Adrenal gland (tissue), 12 donors: ENCODE results near the gene CRISPLD2. TPM values are rescaled to one million over a fixed set of nuclear protein-coding genes. Genes with fewer than 3 reads are reported as not detected.
"Not testable (repeated sequence)": the region's sequence is repeated elsewhere in the genome, so short reads cannot be mapped to it uniquely, and the experiment has no call there.

ENCODE experiments used
- DNase-seq, 7 donors: peaks; one replicate each; pipeline ENCODE4 v3.0.0-alpha.2; 2019 to 2020
- H3K27ac ChIP-seq, 5 donors: fragments of 200-600 bp; sonication (generic) in 4 of 5; 1 replicate in 3 of 5; 2 replicates in 2 of 5; pipeline versions ENCODE4 v1.5.1 to v1.8.0; 2016 to 2020; ENCODE audit warnings: mild to moderate bottlenecking in 1 of 5
- H3K27me3 ChIP-seq: fragments of 200-600 bp; 2 replicates; pipeline ENCODE4 v1.8.0; 2021
- H3K36me3 ChIP-seq, 2 donors: fragments of 200-600 bp; replicated peaks in 1 of 2; 1 replicate in 1 of 2; 2 replicates in 1 of 2; pipeline versions ENCODE4 v1.5.1 to v1.8.0; 2018 to 2022
- H3K4me1 ChIP-seq, 2 donors: fragments of 200-600 bp; replicated peaks in 1 of 2; 1 replicate in 1 of 2; 2 replicates in 1 of 2; pipeline versions ENCODE4 v1.5.1 to v1.8.0; 2018 to 2021
- H3K4me3 ChIP-seq, 4 donors: fragments of 200-600 bp; sonication (generic) in 3 of 4; one replicate each; pipeline ENCODE4 v1.5.1; 2016 to 2018
- H3K9me3 ChIP-seq, 3 donors: fragments of 200-600 bp; sonication (generic) in 1 of 3; replicated peaks in 1 of 3; 1 replicate in 2 of 3; 2 replicates in 1 of 3; pipeline versions ENCODE4 v1.5.1 to v1.8.0; 2016 to 2021
- CTCF ChIP-seq, 6 experiments: fragments of 450-650 bp in 4 of 6; fragments of 200-600 bp in 2 of 6; sonication (generic) in 1 of 6; IDR thresholded peaks; 1 replicate in 5 of 6; 2 replicates in 1 of 6; pipeline versions ENCODE4 v1.5.1 to v1.8.0; 2016 to 2021; ENCODE audit warnings: antibody characterized with exemption in 6 of 6, mild to moderate bottlenecking in 2 of 6, moderate library complexity in 1 of 6
- POLR2A ChIP-seq, 2 donors: fragments of 450-650 bp; IDR thresholded peaks; one replicate each; pipeline ENCODE4 v1.6.1; 2017; ENCODE audit warnings: antibody characterized with exemption in 2 of 2, mild to moderate bottlenecking in 2 of 2, moderate library complexity in 1 of 2
- WGBS, 4 donors: extraction: QIAGEN DNeasy Blood & Tissue Kit in 2 of 4; methylation state at CpG; one replicate each; pipeline versions ENCODE4 v1.1.5 to v1.1.7; 2013 to 2017; 5-methylcytosine and 5-hydroxymethylcytosine counted together
- intact Hi-C, 2 donors: fragments of 100-400 bp; cut with DNase I; formaldehyde crosslinking; loops; one replicate each; pipeline versions ENCODE4 v1.14.1 to v1.15.0; 2022 to 2023
- polyA plus RNA-seq, 3 donors: library from polyadenylated mRNA; stranded (reverse); fragments of 200-250 nt in 2 of 3; fragments of 350-450 nt in 1 of 3; fragmentation: Illumina TruSeq in 1 of 3; extraction: RNeasy Lipid Tissue Mini Kit (QIAGEN cat#74804) in 1 of 3; gene quantifications; one replicate each; pipeline ENCODE4 v1.2.3, GENCODE V29; 2013 to 2014
- total RNA-seq, 9 donors: library from RNA; depleted of rRNA in 4 of 9; stranded (reverse); fragments of >200 nt in 4 of 9; fragments of 120-200 nt in 1 of 9; fragmentation: NEBNext Ultra II Directional in 1 of 9; extraction: Animal tissue kit (Norgen Biotek cat#: 25700) in 1 of 9; gene quantifications; one replicate each; pipeline versions ENCODE4 v1.1.0 to v1.2.4, GENCODE V29; 2013 to 2023
- donor health status: healthy with polysubstance abuse.
- donor health status: Bipolar disorder and iron deficiency.
- donor health status: DM: yes; HTN: yes; CAD: no.
- donor health status: DM: no; HTN: no; CAD: no.
- donor health status: DM: no; HTN: no; CAD: no.
- donor health status: DM: yes; HTN: yes; CAD: no.

Gene CRISPLD2
- total and polyA plus RNA-seq, 12 donors, result 2.1 to 362 (median 57.5) TPM

- 87 to 92% (median 89%) methylated on average over 14 to 17 of the region's 17 CpGs for WGBS, 4 donors
- intact Hi-C loops, result no loop called here
- Histone ChIP-seq H3K27ac (no peak overlapping the region), H3K4me1 (no peaks in the 10 kb centered on the region), H3K9me3 (no peaks in the 10 kb centered on the region), H3K4me3 (no peak overlapping the region), H3K27me3 (no peaks in the 10 kb centered on the region), H3K36me3 (peaks cover 0 to 29% of the 10 kb centered on the region in 2 donors)
- no peak for DNase-seq
- TF ChIP-seq POLR2A (IDR thresholded peaks at IDR 0.05) (no peak), CTCF (IDR thresholded peaks at IDR 0.05) (no peak)
These were observed 49.2 kb downstream of the CRISPLD2 start for GRCh38 chr16:84868829-84869472.

GRCh38 chr16:84869473-84869845 is 49.7 kb downstream of the CRISPLD2 start:
- H3K27me3 ChIP-seq, result no peaks in the 10 kb centered on the region
- H3K4me1 ChIP-seq, result peaks cover 2 to 5% of the 10 kb centered on the region in 2 donors
- intact Hi-C loops, result no loop called here
- no peak for DNase-seq
- WGBS, 4 donors, result 86 to 90% (median 88%) methylated on average over 14 to 15 of the region's 15 CpGs
- TF ChIP-seq POLR2A (IDR thresholded peaks at IDR 0.05) (no peak), CTCF (IDR thresholded peaks at IDR 0.05) (no peak)
- H3K9me3 ChIP-seq, result no peaks in the 10 kb centered on the region
- no peak overlapping the region for H3K27ac ChIP-seq
- H3K4me3 ChIP-seq, result no peak overlapping the region
- H3K36me3 ChIP-seq, result peaks cover 0 to 25% of the 10 kb centered on the region in 2 donors

- H3K27ac ChIP-seq, intact Hi-C loops, H3K9me3 ChIP-seq, H3K4me1 ChIP-seq, H3K4me3 ChIP-seq, H3K27me3 ChIP-seq, DNase-seq: not testable (repeated sequence)
- 95 to 97% (median 97%) methylated on average over 16 to 17 of the region's 17 CpGs for WGBS, 4 donors
- peaks cover 0 to 25% of the 10 kb centered on the region in 2 donors for H3K36me3 ChIP-seq
These were observed 53.2 kb downstream of the CRISPLD2 start for GRCh38 chr16:84872971-84873370.

- Histone ChIP-seq H3K4me3 (no peak overlapping the region), H3K27ac (peak overlapping the region in 2 of 5 donors; percentile 27 to 35)
- 72 to 85% (median 82%) methylated on average over 4 of the region's 4 CpGs for WGBS, 4 donors
These were observed 54.2 kb downstream of the CRISPLD2 start for GRCh38 chr16:84874004-84874435.

More at GRCh38 chr16:84874004-84874435, 54.2 kb downstream of the CRISPLD2 start:
- DNase-seq, result no peak
- Histone ChIP-seq H3K36me3 (peaks cover 0 to 18% of the 10 kb centered on the region in 2 donors), H3K27me3 (no peaks in the 10 kb centered on the region), H3K9me3 (no peaks in the 10 kb centered on the region), H3K4me1 (peaks cover 7 to 9% of the 10 kb centered on the region in 2 donors)
- TF ChIP-seq CTCF (IDR thresholded peaks at IDR 0.05) (no peak), POLR2A (IDR thresholded peaks at IDR 0.05) (no peak)
- intact Hi-C loops, result no loop called here
